ENCODE data around the gene NIM1K. TPM values are rescaled to one million over a fixed set of nuclear protein-coding genes. Genes with fewer than 3 reads are reported as not detected.

Gene NIM1K
- total and polyA plus RNA-seq, 10 of the 15 experiments (the other 5 are each of a cell fraction or from before 2014, with no cell fraction given), result 0.27 to 1.7 (median 0.66) TPM

DNA sequence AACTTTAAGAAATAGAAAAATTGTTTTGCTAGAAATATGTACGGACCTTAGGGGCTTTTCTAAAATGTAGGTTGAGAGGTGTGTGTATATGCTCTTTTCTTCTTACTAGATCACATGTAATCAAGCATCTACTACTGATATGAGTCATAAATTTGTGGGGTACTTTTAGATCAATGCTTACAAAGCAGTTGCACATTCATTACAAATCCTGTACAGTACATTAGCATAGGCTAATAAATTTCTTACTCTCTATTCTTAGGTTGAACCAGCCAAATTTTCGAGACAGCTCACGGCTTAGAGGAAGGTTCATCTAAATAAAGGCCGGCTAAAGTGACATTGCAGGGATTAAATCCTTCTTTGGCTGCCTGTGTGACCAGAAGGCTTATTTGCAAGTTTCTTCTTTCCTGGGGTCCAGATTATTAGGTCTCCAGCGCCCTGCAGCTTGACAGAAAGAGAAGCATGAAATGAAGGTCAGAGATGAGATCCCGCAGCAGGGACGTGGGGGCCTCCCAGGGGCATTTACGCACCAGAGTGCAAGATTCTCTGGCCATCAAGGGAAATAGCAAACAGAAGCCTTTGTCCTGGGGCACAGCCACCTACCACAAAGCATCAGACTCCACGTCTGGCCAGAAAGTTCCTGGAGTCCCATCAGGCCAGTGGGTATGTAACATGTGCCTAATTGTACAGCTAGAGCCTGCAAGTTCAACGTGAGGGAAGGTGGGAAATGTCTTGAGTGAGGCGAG, 53.0 kb downstream of the NIM1K start (continued):
- TF ChIP-seq CEBPB (IDR thresholded peaks at IDR 0.05; ENCODE audit: borderline replicate concordance in 1 of 2, low read depth in 2 of 2, low read length in 2 of 2) (peak in 1 of 2 experiments; percentile 55; a peak in 1 of 4 replicates), ZNF24 (IDR thresholded peaks at IDR 0.05) (peak; percentile 46; the same call in 1 of the 2 replicates), NKRF (conservative IDR thresholded peaks at IDR 0.05) (no peak), SREBF1 (IDR thresholded peaks at IDR 0.05; ENCODE audit: low read length) (peak; percentile 60), CUX1 (IDR thresholded peaks at IDR 0.05; ENCODE audit: insufficient replicate concordance, low read depth, low read length) (peak; percentile 83), FOS (IDR thresholded peaks at IDR 0.05; ENCODE audit: borderline replicate concordance, extremely low read depth, insufficient read length) (no peak), CREB1 (IDR thresholded peaks at IDR 0.05; ENCODE audit: low read depth) (0 out of 2 replicates have a peak, but pooled peaks have one; percentile 29), FOXM1 (IDR thresholded peaks at IDR 0.05; ENCODE audit: low read depth, low read length) (peak; percentile 84; the same call in 1 of the 2 replicates), EP300 (IDR thresholded peaks at IDR 0.05; ENCODE audit: borderline replicate concordance in 1 of 2, control insufficient read depth in 1 of 2, low read depth in 2 of 2, low read length in 2 of 2) (peak; percentile 74 to 76; a peak in 2 of 4 replicates), CREM (IDR thresholded peaks at IDR 0.05; ENCODE audit: low read depth) (peak; percentile 44; the same call in 1 of the 2 replicates), CBFB (IDR thresholded peaks at IDR 0.05; ENCODE audit: low read depth) (no peak)
- TF ChIP-seq, protein P1, sequence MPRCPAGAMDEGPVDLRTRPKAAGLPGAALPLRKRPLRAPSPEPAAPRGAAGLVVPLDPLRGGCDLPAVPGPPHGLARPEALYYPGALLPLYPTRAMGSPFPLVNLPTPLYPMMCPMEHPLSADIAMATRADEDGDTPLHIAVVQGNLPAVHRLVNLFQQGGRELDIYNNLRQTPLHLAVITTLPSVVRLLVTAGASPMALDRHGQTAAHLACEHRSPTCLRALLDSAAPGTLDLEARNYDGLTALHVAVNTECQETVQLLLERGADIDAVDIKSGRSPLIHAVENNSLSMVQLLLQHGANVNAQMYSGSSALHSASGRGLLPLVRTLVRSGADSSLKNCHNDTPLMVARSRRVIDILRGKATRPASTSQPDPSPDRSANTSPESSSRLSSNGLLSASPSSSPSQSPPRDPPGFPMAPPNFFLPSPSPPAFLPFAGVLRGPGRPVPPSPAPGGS (IDR thresholded peaks at IDR 0.05; ENCODE audit: borderline replicate concordance, insufficient read depth, low read depth, low read length, poor library complexity, severe bottlenecking), result peak; percentile 60
- TF ChIP-seq, protein P2, sequence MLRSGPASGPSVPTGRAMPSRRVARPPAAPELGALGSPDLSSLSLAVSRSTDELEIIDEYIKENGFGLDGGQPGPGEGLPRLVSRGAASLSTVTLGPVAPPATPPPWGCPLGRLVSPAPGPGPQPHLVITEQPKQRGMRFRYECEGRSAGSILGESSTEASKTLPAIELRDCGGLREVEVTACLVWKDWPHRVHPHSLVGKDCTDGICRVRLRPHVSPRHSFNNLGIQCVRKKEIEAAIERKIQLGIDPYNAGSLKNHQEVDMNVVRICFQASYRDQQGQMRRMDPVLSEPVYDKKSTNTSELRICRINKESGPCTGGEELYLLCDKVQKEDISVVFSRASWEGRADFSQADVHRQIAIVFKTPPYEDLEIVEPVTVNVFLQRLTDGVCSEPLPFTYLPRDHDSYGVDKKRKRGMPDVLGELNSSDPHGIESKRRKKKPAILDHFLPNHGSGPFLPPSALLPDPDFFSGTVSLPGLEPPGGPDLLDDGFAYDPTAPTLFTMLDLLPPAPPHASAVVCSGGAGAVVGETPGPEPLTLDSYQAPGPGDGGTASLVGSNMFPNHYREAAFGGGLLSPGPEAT (IDR thresholded peaks at IDR 0.05; ENCODE audit: low read depth), result peak; percentile 73; the same call in 1 of the 2 replicates
